Muscle of arm (tissue), 12 donors: ENCODE measurements around the gene E2F4. TPM values are rescaled to one million over a fixed set of nuclear protein-coding genes. Genes with fewer than 3 reads are reported as not detected.

ENCODE experiments used
- DNase-seq: peaks from one replicate; pipeline ENCODE4 v3.0.0-alpha.2; 2013
- polyA plus RNA-seq, 12 donors: library from polyadenylated mRNA; unstranded; fragments of 120-200 nt; gene quantifications; one replicate each; pipeline ENCODE4 v1.2.1, GENCODE V29; 2013; ENCODE audit not compliant: insufficient read length in 12 of 12

Gene E2F4
- polyA plus RNA-seq, 12 donors: 29.4 to 85.1 (median 41.0) TPM; not detected in 1

DNA sequence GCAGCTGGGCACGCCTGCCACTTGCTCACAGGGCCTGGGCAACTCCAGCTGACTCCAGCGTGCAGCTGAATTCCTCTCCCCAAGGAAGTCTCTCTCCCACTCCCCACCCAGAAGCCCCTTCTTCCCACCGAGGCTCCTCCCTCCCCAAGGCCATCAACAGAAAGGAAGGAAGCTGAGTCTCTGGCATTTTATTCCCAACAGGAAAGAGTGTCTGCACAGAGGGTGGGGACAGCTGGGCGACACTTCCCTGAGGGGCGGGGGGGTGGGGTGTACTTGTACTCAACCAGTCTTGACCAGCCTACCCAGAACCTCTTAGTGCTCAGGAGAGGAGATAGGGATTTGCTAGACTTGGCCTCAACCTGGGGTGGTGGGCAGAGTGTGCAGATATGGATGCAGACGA, 1.9 kb upstream of the E2F4 start, which contains the start of gene EXOC3L1:
Gene EXOC3L1, minus strand, starts transcription at position 96 of the 400 bp plus-strand sequence. CDS start 460 bp downstream, outside the sequence.
- no peak for DNase-seq

DNA sequence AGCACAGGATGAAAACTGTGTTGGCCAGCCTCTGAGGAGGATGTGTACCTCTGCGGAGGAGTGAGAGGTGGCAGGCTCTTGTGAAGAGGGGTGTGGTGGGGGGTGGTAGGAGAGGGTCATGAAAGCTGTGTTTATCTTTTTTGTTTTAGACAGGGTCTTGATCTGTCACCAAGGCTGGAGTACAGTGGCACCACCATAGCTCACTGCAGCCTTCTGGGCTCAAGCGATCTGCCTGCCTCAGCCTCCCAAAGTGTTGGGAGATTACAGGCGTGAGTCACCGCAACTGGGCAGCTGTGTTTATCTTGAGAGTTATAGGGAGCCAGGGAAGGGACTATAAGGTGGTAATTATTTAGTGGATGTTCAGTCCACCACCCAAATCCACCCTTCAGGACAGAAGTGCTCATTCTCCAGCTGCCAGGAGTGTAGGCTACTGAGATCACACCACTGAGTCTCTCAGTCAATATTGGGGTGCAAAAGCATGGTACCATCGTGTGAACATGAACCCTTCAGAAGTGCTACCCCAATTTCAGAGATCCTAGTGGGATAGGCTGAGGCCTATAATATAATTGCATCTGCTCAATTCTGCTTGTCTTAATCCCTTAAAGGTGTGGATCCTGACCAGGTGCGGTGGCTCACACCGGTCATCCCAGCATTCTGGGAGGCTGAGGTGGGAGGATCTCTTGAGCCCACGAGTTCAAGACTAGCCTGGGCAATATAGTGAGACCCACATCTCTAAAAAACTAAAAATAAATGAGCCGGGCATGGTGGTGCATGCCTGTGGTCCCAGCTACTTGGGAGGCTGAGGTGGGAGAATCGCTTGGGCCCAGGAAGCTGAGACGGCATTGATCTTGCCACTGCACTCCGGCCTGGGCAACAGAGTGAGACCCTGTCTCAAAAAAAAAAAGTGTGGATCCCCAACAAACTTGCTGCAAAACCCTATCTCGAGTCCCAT, 1.2 kb upstream of the E2F4 start:
- DNase-seq: no peak

- no peak for DNase-seq
Observed at GRCh38 chr16:67191411-67191994, 452 bp upstream of the E2F4 start.

GRCh38 chr16:67192781-67193361, 916 bp downstream of the E2F4 start:
- no peak for DNase-seq

DNA sequence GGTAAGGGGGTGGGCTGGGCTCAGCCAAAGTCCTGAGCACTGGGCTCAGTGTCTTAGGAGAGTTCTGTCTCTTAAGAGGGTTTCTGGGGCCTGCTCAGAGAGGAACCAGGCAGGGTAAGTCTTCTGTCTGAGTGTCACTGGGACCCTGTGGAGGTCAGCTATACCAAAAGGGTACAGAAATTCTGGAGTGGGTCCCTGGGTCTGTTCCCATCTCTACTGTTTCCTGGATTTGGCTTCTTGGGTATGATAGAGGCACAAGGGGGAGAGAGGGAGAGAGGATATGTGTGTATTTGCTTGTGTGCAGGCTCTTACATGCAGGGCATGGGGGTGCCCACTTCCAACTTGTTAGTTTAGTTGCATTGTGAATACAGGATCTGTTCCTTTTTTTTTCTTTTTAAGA, 1.6 kb downstream of the E2F4 start:
- no peak for DNase-seq

DNA sequence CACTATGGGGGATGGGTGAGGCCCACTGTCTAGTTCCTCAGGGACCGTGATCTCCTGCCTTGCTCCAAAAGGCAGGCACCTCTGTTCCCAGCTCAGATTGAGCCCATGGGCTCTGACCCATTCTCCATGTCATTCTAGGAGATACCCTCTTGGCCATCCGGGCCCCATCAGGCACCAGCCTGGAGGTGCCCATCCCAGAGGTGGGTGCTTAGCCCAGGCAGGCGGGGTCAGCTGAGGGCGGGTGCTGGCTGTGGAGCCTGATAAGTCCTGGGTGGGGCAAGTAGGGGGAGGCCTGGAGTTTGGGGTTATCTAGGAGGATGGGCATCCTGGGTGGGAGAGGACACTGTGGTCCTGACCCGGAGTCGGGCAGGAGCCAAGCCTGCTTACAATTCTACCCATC, 2.3 kb downstream of the E2F4 start:
- no peak for DNase-seq

GRCh38 chr16:67195676-67196075, 3.7 kb downstream of the E2F4 start:
- DNase-seq: no peak

- no peak for DNase-seq
Observed at GRCh38 chr16:67196881-67197280, 4.9 kb downstream of the E2F4 start.

DNA sequence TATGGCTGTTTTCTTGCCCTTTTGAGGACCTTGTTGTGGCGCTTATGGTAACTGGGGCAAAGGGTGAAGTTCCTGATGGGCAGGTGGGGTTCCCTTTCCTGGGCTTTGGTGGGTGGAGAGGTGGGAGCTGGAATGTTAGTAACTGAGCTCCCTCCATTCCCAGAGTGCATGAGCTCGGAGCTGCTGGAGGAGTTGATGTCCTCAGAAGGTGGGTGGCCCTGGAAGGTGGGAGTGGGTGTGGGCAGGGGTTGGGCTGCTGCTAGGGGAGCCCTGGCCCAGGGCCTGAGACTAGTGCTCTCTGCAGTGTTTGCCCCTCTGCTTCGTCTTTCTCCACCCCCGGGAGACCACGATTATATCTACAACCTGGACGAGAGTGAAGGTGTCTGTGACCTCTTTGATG, 5.7 kb downstream of the E2F4 start:
- DNase-seq: no peak

- DNase-seq: no peak
Observed at GRCh38 chr16:67198238-67198734, 6.3 kb downstream of the E2F4 start.

DNA sequence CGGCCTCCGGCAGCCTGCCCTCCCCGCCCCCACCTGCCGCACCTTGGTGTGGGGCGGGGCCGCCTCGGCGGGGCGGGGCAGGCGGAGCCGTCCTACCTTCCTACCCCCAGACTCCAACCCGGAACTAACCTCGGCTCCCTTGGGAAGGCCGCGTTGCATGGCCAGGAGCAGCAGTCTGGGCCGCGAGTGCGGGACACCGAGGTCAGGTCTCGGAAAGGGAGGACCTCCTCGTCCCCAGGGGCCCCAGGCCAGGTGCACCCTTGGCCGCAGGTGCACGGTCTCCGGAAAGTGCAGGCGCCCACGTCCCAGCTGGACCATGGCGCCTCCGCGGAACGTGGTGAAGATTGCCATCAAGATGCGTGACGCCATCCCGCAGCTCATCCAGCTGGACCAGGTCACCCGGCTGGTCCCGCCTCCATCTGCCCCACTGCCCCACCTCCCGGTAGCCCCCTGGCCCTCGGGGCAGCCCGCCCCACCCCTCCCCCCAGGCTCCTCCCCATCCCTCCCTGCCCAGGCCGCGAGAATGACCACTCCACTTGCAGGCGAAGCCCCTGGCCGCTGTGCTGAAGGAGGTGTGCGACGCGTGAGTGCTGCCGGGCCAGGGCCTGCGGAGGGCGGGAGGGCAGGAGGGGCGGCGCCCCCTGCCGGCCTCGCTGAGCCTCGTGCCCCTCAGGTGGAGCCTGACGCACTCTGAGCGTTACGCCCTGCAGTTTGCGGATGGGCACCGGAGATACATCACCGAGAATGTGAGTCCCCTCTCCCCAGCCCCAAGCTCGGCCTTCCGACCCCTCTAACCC, 7.3 kb downstream of the E2F4 start, which contains the start of gene ELMO3:
Gene ELMO3, plus strand, starts transcription at position 121 of the 797 bp plus-strand sequence. Its CDS starts 196 bp downstream, at position 317.
- DNase-seq: no peak

- no peak for DNase-seq
Observed at GRCh38 chr16:67199808-67200198, 7.8 kb downstream of the E2F4 start.

- no peak for DNase-seq
Observed at GRCh38 chr16:67200491-67200890, 8.5 kb downstream of the E2F4 start.

- DNase-seq: no peak
Observed at GRCh38 chr16:67201411-67202345, 9.7 kb downstream of the E2F4 start.

- DNase-seq: no peak
Observed at GRCh38 chr16:67202426-67202825, 10.5 kb downstream of the E2F4 start.

GRCh38 chr16:67202956-67203493, 11.1 kb downstream of the E2F4 start:
- no peak for DNase-seq

DNA sequence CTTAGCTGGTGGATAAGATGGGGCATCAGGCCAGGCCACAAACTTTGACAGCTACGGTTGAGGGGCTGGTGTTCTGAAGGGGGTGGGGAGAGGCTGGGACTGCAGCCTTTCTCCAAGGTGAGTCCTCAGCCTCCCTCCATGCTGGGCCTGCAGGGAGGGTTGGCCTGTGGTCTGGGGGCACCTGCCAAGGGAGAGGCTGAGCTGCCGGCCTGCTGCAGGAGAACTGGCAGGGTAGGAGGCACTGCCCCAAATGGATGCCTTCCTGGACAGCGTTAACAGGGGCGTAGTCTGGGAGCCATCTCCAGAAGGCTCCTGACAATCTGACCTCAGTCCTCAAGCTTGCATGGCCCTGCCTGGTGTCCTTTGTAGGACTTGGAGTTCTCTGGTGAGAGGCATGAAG, 12.1 kb downstream of the E2F4 start:
- no peak for DNase-seq

DNA sequence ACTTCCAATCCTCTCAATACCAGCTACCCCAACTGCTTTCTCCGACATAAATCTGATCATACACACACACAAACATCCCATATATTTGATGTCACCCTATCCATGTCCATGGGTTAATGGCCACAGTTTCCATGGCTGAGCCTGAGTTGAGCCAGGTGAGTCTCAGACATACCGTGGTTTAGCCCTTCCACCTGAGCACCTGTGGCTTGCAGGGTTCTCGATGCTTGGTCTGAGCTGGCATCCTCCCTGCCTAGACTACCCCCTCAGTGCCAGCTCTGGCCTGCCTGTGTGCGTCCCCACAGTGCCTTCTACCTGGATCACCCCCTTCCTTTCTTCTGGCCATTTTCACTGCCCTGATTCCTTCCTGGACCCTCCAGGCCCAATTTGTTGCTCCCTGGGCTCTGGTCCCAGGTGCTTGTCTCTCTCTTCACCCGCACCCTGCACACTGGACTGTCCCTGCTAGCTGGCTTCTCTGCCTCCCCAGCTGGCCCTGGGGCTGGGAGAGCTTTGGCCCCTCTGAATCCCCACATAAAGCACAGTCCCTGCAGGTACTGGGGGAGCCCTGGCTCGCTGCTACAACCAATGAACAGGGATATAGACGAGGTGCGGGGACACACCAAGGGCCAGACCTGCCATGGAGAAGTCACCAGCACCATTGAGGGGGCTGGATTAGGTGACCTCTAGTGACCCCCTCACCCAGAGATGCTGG, 14.3 kb downstream of the E2F4 start:
- DNase-seq: no peak

GRCh38 chr16:67206838-67207248, 14.9 kb downstream of the E2F4 start:
- DNase-seq: no peak
